WTC11 (cell line): Measurements from ENCODE around the gene SH2D4B.

Experiments
- ARID4B ChIP-seq: sonication (generic); formaldehyde crosslinking; IDR thresholded peaks from 2 replicates; pipeline ENCODE4 v1.8.0; 2023; ENCODE audit warnings: missing genetic modification reagents, mild to moderate bottlenecking, borderline replicate concordance
- CBFB ChIP-seq: sonication (generic); formaldehyde crosslinking; IDR thresholded peaks from 2 replicates; pipeline ENCODE4 v1.8.1; 2022; ENCODE audit warnings: mild to moderate bottlenecking, low read depth, missing genetic modification reagents
- CDX4 ChIP-seq: fragments of 250-450 bp; sonication (Bioruptor Pico); IDR thresholded peaks from 2 replicates; pipeline ENCODE4 v1.9.0; 2021; ENCODE audit warnings: moderate library complexity, mild to moderate bottlenecking, inconsistent platforms, borderline replicate concordance
- CREB1 ChIP-seq: sonication (generic); formaldehyde crosslinking; IDR thresholded peaks from 2 replicates; pipeline ENCODE4 v1.8.0; 2023; ENCODE audit warnings: mild to moderate bottlenecking, missing genetic modification reagents
- CTCF ChIP-seq: fragments of 200-600 bp; IDR thresholded peaks from 2 replicates; pipeline ENCODE4 v1.8.0; 2022; ENCODE audit warnings: antibody characterized with exemption
- E2F4 ChIP-seq: sonication (generic); formaldehyde crosslinking; IDR thresholded peaks from 2 replicates; pipeline ENCODE4 v1.8.1; 2022; ENCODE audit warnings: low read depth, mild to moderate bottlenecking, moderate library complexity, missing genetic modification reagents, borderline replicate concordance
- NR3C1 ChIP-seq: sonication (generic); formaldehyde crosslinking; conservative IDR thresholded peaks from 2 replicates; pipeline ENCODE4 v1.8.1; 2023; ENCODE audit warnings: low read depth, mild to moderate bottlenecking, missing genetic modification reagents
- SP1 ChIP-seq: sonication (generic); formaldehyde crosslinking; conservative IDR thresholded peaks from 2 replicates; pipeline ENCODE4 v1.8.1; 2022; ENCODE audit warnings: missing genetic modification reagents
- ZNF512 ChIP-seq: sonication (generic); formaldehyde crosslinking; IDR thresholded peaks from 2 replicates; pipeline ENCODE4 v1.8.1; 2022; ENCODE audit warnings: missing genetic modification reagents, borderline replicate concordance

- no peak for TF ChIP-seq CREB1 (CRISPR knock-in tag)
- TF ChIP-seq ZNF512 (CRISPR knock-in tag) = no peak
- no peak for TF ChIP-seq CTCF
- no peak for TF ChIP-seq NR3C1 (CRISPR knock-in tag)
- no peak for TF ChIP-seq CDX4 (CRISPR knock-in tag)
- TF ChIP-seq ARID4B (CRISPR knock-in tag) = no peak
- TF ChIP-seq E2F4 = no peak
- TF ChIP-seq SP1 = no peak
- TF ChIP-seq CBFB (CRISPR knock-in tag) = no peak
Measured at GRCh38 chr10:80583685-80584084, 46.0 kb downstream of the SH2D4B start.
